SU-DHL-6 (cell line): Measurements from ENCODE around the gene RPS26.
A peak's percentile ranks its signal among the peaks of the same experiment; 100 is the strongest.
"Not testable (repeated sequence)": the region's sequence is repeated elsewhere in the genome, so short reads cannot be mapped to it uniquely, and the experiment has no call there.

Experiments
- H2AFZ ChIP-seq: fragments of 200-600 bp; sonication (generic); 2 replicates; pipeline ENCODE4 v1.6.1; 2014; ENCODE audit warnings: low read depth, mild to moderate bottlenecking, moderate library complexity, mixed read lengths, antibody characterized with exemption, low read length; ENCODE audit not compliant: severe bottlenecking
- H3F3A ChIP-seq: fragments of 200-600 bp; shearing (Covaris generic); 2 replicates; pipeline ENCODE4 v1.6.0; 2016; ENCODE audit warnings: antibody characterized with exemption, mild to moderate bottlenecking; ENCODE audit not compliant: insufficient read depth
- H3K27ac ChIP-seq: fragments of 200-600 bp; sonication (generic); 2 replicates; pipeline ENCODE4 v1.5.1; 2016; ENCODE audit warnings: low read depth, mild to moderate bottlenecking, low read length, moderate library complexity, mixed read lengths
- H3K27me3 ChIP-seq: fragments of 200-600 bp; sonication (generic), shearing (Covaris generic); 2 replicates; pipeline ENCODE4 v1.6.0; 2014; ENCODE audit warnings: mild to moderate bottlenecking, low read length
- H3K36me3 ChIP-seq: fragments of 200-600 bp; sonication (generic); 2 replicates; pipeline ENCODE4 v1.6.1; 2014; ENCODE audit warnings: mild to moderate bottlenecking, low read length, mixed read lengths
- H3K4me2 ChIP-seq: fragments of 300-600, 200-600 bp; shearing (Covaris generic), sonication (generic); 2 replicates; pipeline ENCODE4 v1.6.0; 2014; ENCODE audit warnings: low read length, low read depth, mild to moderate bottlenecking; ENCODE audit not compliant: poor library complexity, severe bottlenecking
- H3K4me3 ChIP-seq: fragments of 200-600 bp; sonication (generic); 2 replicates; pipeline ENCODE4 v1.5.1; 2014; ENCODE audit warnings: antibody characterized with exemption, low read length, mild to moderate bottlenecking, mixed read lengths; ENCODE audit not compliant: insufficient read depth, poor library complexity, severe bottlenecking
- H3K79me2 ChIP-seq: fragments of 200-600 bp; sonication (generic); 2 replicates; pipeline ENCODE4 v1.6.1; 2014; ENCODE audit warnings: mild to moderate bottlenecking, low read length, moderate library complexity; ENCODE audit not compliant: insufficient read depth
- H3K9ac ChIP-seq: fragments of 200-600 bp; sonication (generic); 2 replicates; pipeline ENCODE4 v1.7.0; 2014; ENCODE audit warnings: mild to moderate bottlenecking, low read length
- H3K9me2 ChIP-seq: fragments of 200-600 bp; sonication (generic); replicated peaks from 2 replicates; pipeline ENCODE4 v1.6.1; 2014; ENCODE audit warnings: low read length; ENCODE audit not compliant: insufficient read depth
- H3K9me3 ChIP-seq: fragments of 200-600 bp; sonication (generic); 2 replicates; pipeline ENCODE4 v1.6.1; 2014; ENCODE audit warnings: low read length, mixed read lengths; ENCODE audit not compliant: insufficient read depth
- H4K20me1 ChIP-seq: fragments of 200-600 bp; sonication (generic); 2 replicates; pipeline ENCODE4 v1.6.1; 2014; ENCODE audit warnings: low read depth, mild to moderate bottlenecking, antibody characterized with exemption, low read length, moderate library complexity, mixed read lengths
- EZH2phosphoT487 ChIP-seq: fragments of 200-600 bp; sonication (generic), shearing (Covaris generic); conservative IDR thresholded peaks from 2 replicates; pipeline ENCODE4 v1.6.1; 2018; ENCODE audit warnings: mild to moderate bottlenecking, antibody characterized with exemption, low read length, moderate library complexity, mixed read lengths
- TF ChIP-seq, protein P1 (sequence below): fragments of 200-600 bp; sonication (generic); IDR thresholded peaks from one replicate; pipeline ENCODE4 v1.5.1; 2017; ENCODE audit warnings: antibody characterized with exemption, mild to moderate bottlenecking, low read length, moderate library complexity; ENCODE audit not compliant: insufficient read depth, poor library complexity, severe bottlenecking

RPS26 gene

DNA sequence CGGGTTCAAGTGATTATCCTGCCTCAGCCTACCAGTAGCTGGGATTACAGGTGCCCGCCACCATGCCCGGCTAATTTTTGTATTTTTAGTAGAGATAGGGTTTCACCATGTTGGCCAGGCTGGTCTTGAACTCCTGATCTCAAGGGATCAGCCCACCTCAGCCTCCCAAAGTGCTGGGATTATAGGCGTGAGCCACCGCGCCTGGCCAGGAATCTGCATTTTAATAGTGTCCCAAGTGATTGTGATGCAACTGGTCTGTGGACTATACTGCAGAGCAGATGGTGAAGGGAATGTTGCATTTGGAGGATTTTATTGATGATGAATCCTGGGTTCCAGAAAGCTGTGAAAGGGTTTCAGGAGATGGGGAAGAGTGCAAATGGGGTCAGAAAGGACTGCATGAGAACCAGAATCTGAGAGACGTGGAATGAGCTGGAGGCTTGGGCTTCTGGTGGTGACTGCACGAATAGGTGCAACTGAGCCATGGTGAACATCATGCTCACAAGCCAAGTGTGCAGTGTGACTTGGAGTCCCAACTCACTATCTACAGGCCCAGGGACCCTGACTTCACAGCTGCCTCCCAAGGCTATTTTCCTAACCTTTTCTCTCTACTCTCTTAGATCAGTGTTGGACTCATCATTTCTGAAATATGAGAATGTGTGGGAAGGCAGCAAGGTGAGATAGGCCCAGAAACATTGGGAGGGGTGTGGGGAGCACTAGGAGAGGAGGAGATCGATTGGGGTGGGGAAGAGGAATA, 4.5 kb downstream of the RPS26 start:
- peaks cover 48% of the 10 kb centered on the region for H3F3A ChIP-seq
- no peaks in the 10 kb centered on the region for H3K9me3 ChIP-seq
- 0 out of 2 replicates have a peak overlapping the region, but pooled peaks have one; percentile 2 for H3K9ac ChIP-seq
- no peak for TF ChIP-seq EZH2phosphoT487
- TF ChIP-seq, protein P1, sequence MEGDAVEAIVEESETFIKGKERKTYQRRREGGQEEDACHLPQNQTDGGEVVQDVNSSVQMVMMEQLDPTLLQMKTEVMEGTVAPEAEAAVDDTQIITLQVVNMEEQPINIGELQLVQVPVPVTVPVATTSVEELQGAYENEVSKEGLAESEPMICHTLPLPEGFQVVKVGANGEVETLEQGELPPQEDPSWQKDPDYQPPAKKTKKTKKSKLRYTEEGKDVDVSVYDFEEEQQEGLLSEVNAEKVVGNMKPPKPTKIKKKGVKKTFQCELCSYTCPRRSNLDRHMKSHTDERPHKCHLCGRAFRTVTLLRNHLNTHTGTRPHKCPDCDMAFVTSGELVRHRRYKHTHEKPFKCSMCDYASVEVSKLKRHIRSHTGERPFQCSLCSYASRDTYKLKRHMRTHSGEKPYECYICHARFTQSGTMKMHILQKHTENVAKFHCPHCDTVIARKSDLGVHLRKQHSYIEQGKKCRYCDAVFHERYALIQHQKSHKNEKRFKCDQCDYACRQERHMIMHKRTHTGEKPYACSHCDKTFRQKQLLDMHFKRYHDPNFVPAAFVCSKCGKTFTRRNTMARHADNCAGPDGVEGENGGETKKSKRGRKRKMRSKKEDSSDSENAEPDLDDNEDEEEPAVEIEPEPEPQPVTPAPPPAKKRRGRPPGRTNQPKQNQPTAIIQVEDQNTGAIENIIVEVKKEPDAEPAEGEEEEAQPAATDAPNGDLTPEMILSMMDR, result no peak
- peaks cover 15% of the 10 kb centered on the region for H3K36me3 ChIP-seq
- no peaks in the 10 kb centered on the region for H3K27me3 ChIP-seq
- H3K4me2 ChIP-seq, result no peak overlapping the region
- H3K4me3 ChIP-seq, result no peak overlapping the region
- peak overlapping the region; percentile 69 for H2AFZ ChIP-seq
- H3K79me2 ChIP-seq, result peaks cover 21% of the 10 kb centered on the region
- H3K27ac ChIP-seq, result peak overlapping the region; percentile 22
- 0 out of 2 replicates have a peak, but pooled peaks cover 6% of the 10 kb centered on the region for H4K20me1 ChIP-seq
- no peaks in the 10 kb centered on the region for H3K9me2 ChIP-seq

GRCh38 chr12:56053407-56053893, 11.7 kb downstream of the RPS26 start:
- H3K4me2 ChIP-seq, result no peak overlapping the region
- no peak for TF ChIP-seq EZH2phosphoT487
- TF ChIP-seq, protein P1, result no peak

GRCh38 chr12:56059964-56060363, 18.2 kb downstream of the RPS26 start:
- H3K4me3 ChIP-seq, H3F3A ChIP-seq, H3K79me2 ChIP-seq, H3K4me2 ChIP-seq, H3K27me3 ChIP-seq, H3K9ac ChIP-seq, H4K20me1 ChIP-seq, H3K9me3 ChIP-seq, H3K9me2 ChIP-seq, H2AFZ ChIP-seq, H3K27ac ChIP-seq, H3K36me3 ChIP-seq: not testable (repeated sequence)

More at GRCh38 chr12:56053407-56053893, 11.7 kb downstream of the RPS26 start:
- Histone ChIP-seq H4K20me1 (no peaks in the 10 kb centered on the region), H3K9me3 (no peaks in the 10 kb centered on the region), H3K4me3 (no peak overlapping the region), H3K27me3 (no peaks in the 10 kb centered on the region), H2AFZ (no peak overlapping the region), H3K27ac (no peak overlapping the region), H3F3A (0 out of 2 replicates have a peak, but pooled peaks cover 4% of the 10 kb centered on the region), H3K9me2 (no peaks in the 10 kb centered on the region), H3K36me3 (no peaks in the 10 kb centered on the region), H3K79me2 (no peaks in the 10 kb centered on the region), H3K9ac (no peak overlapping the region)

DNA sequence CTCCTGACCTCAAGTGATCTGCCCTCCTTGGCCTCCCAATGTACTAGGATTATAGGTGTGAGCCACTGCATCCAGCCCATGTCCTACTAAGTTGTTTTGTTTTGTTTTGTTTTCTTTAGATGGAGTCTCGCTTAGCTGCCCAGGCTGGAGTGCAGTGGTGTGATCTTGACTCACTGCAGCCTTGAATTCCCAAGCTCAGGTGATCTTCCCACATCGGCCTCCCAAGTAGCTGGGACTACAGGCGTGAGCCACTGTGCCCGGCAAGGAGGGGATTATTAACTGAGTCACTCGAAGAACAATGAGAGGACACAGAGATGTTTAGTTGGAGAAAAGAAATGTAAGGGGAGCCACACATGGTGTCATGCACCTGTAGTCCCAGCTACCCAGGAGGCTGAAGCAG, 20.3 kb downstream of the RPS26 start:
- Histone ChIP-seq H3K27me3 (no peaks in the 10 kb centered on the region), H4K20me1 (no peaks in the 10 kb centered on the region), H3K9me2 (no peaks in the 10 kb centered on the region), H2AFZ (no peak overlapping the region), H3K36me3 (no peaks in the 10 kb centered on the region), H3K9me3 (no peaks in the 10 kb centered on the region), H3F3A (no peaks in the 10 kb centered on the region; the same call in 1 of the 2 replicates), H3K27ac (no peak overlapping the region), H3K9ac (no peak overlapping the region), H3K4me2 (no peak overlapping the region), H3K4me3 (no peak overlapping the region), H3K79me2 (no peaks in the 10 kb centered on the region)
- TF ChIP-seq, protein P1, result no peak
- no peak for TF ChIP-seq EZH2phosphoT487
